Sigmoid colon (tissue), 7 donors: ENCODE data around the gene RGS9. TPM values are rescaled to one million over a fixed set of nuclear protein-coding genes. Genes with fewer than 3 reads are reported as not detected.

Experiments
- DNase-seq: peaks from one replicate; pipeline ENCODE4 v3.0.0-alpha.2; 2019
- H3K27ac ChIP-seq, 4 donors: fragments of 200-600 bp; sonication (generic); one replicate each; pipeline ENCODE4 v1.5.1; 2016 to 2019; ENCODE audit warnings: mild to moderate bottlenecking in 1 of 4
- H3K27me3 ChIP-seq, 3 donors: fragments of 200-600 bp; sonication (generic); one replicate each; pipeline ENCODE4 v1.5.1; 2019; ENCODE audit warnings: mild to moderate bottlenecking in 1 of 3
- H3K36me3 ChIP-seq, 4 donors: fragments of 200-600 bp; sonication (generic); one replicate each; pipeline ENCODE4 v1.5.1; 2016 to 2019
- H3K4me1 ChIP-seq, 4 donors: fragments of 200-600 bp; sonication (generic); one replicate each; pipeline ENCODE4 v1.5.1; 2017 to 2019
- H3K4me3 ChIP-seq, 4 donors: fragments of 200-600 bp; sonication (generic); one replicate each; pipeline ENCODE4 v1.5.1; 2017 to 2019; ENCODE audit warnings: mild to moderate bottlenecking in 2 of 4, moderate library complexity in 1 of 4
- H3K9me3 ChIP-seq, 4 donors: fragments of 200-600 bp in 3 of 4; sonication (generic) in 3 of 4; one replicate each; pipeline versions ENCODE4 v1.5.1 to v1.6.1; 2013 to 2019
- CTCF ChIP-seq, 4 experiments: fragments of 450-650 bp in 3 of 4; fragments of 200-600 bp in 1 of 4; IDR thresholded peaks; one replicate each; pipeline ENCODE4 v1.5.1; 2016 to 2019; ENCODE audit warnings: antibody characterized with exemption in 4 of 4, mild to moderate bottlenecking in 3 of 4, moderate library complexity in 2 of 4
- EP300 ChIP-seq, 4 donors: sonication (generic); formaldehyde crosslinking; IDR thresholded peaks; one replicate each; pipeline ENCODE4 v1.6.1; 2017; ENCODE audit warnings: antibody characterized with exemption in 4 of 4
- POLR2A ChIP-seq, 2 donors: fragments of 450-650 bp; IDR thresholded peaks; one replicate each; pipeline ENCODE4 v1.6.1; 2016; ENCODE audit warnings: antibody characterized with exemption in 2 of 2, mild to moderate bottlenecking in 2 of 2, moderate library complexity in 2 of 2
- POLR2AphosphoS5 ChIP-seq, 4 donors: sonication (generic); formaldehyde crosslinking; IDR thresholded peaks; one replicate each; pipeline ENCODE4 v1.6.1; 2017; ENCODE audit warnings: antibody characterized with exemption in 4 of 4
- WGBS, 2 donors: extraction: QIAGEN DNeasy Blood & Tissue Kit; methylation state at CpG; one replicate each; pipeline ENCODE4 v1.1.7; 2013; 5-methylcytosine and 5-hydroxymethylcytosine counted together
- intact Hi-C: fragments of 100-400 bp; cut with DNase I; formaldehyde crosslinking; loops from one replicate; pipeline ENCODE4 v1.15.1; 2023
- polyA plus RNA-seq, 3 donors: library from polyadenylated mRNA; stranded (reverse); fragments of 200-250 nt; gene quantifications; one replicate each; pipeline ENCODE4 v1.2.3, GENCODE V29; 2013
- total RNA-seq, 4 donors: library from RNA; depleted of rRNA; stranded (reverse); fragments of >200 nt; gene quantifications; one replicate each; pipeline ENCODE4 v1.1.0, GENCODE V29; 2016
- donor health status: healthy with polysubstance abuse.
- donor health status: Bipolar disorder and iron deficiency.
- donor health status: healthy.

RGS9 gene
- total and polyA plus RNA-seq, 7 donors: 5.0 to 30.5 (median 16.9) TPM

- Histone ChIP-seq H3K9me3 (no peaks in the 10 kb centered on the region), H3K4me1 (no peaks in the 10 kb centered on the region), H3K4me3 (no peak overlapping the region), H3K27ac (no peak overlapping the region), H3K27me3 (no peaks in the 10 kb centered on the region), H3K36me3 (peaks cover 0 to 7% (median 3%) of the 10 kb centered on the region in 4 donors)
- 18 to 23% methylated on average over 7 of the region's 7 CpGs for WGBS, 2 donors
- no peak for DNase-seq
- intact Hi-C loops: no loop called here
- no peak for TF ChIP-seq POLR2A (IDR thresholded peaks at IDR 0.05)
- no peak for TF ChIP-seq POLR2AphosphoS5 (IDR thresholded peaks at IDR 0.05)
- peak; percentile 55 to 68 (median 62) for TF ChIP-seq CTCF (IDR thresholded peaks at IDR 0.05)
- no peak for TF ChIP-seq EP300 (IDR thresholded peaks at IDR 0.05)
Observed at GRCh38 chr17:65198653-65199382, 61.6 kb downstream of the RGS9 start.

DNA sequence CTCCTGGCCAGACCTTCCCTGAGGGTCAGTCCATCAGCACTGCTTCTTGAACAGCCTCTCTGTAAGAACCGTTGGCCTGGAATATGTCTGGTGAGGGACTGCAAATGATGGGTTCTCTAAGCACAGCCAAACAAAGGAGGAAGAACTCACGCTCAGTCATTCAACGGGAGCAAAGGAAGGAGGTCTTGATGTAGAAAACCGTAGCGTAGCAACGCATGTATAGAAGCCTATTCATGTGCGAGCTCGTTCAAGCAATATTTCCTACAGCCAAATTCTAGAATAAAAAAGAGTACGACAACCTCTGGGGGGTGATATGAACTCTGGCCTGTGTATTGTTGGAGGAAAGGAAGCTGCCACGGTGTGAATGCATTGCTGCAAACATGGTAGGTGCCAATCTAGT lies 64.2 kb downstream of the RGS9 start:
- TF ChIP-seq CTCF (IDR thresholded peaks at IDR 0.05) (no peak), POLR2AphosphoS5 (IDR thresholded peaks at IDR 0.05) (no peak), EP300 (IDR thresholded peaks at IDR 0.05) (no peak), POLR2A (IDR thresholded peaks at IDR 0.05) (no peak)
- H3K36me3 ChIP-seq: peaks cover 0 to 7% (median 3%) of the 10 kb centered on the region in 4 donors
- WGBS, 2 donors: 88% methylated on average over 10 of the region's 10 CpGs
- H3K27me3 ChIP-seq: no peaks in the 10 kb centered on the region
- DNase-seq: no peak
- H3K27ac ChIP-seq: no peak overlapping the region
- intact Hi-C loops: no loop called here
- H3K4me1 ChIP-seq: no peaks in the 10 kb centered on the region
- H3K4me3 ChIP-seq: no peak overlapping the region
- no peaks in the 10 kb centered on the region for H3K9me3 ChIP-seq

GRCh38 chr17:65202844-65203571 lies 65.8 kb downstream of the RGS9 start:
- H3K36me3 ChIP-seq: peaks cover 0 to 15% (median 7%) of the 10 kb centered on the region in 4 donors
- DNase-seq: no peak
- H3K27ac ChIP-seq: no peak overlapping the region
- H3K4me3 ChIP-seq: no peak overlapping the region
- H3K27me3 ChIP-seq: no peaks in the 10 kb centered on the region
- no peaks in the 10 kb centered on the region for H3K9me3 ChIP-seq
- intact Hi-C loops: no loop called here
- H3K4me1 ChIP-seq: no peaks in the 10 kb centered on the region
- TF ChIP-seq POLR2A (IDR thresholded peaks at IDR 0.05) (no peak), CTCF (IDR thresholded peaks at IDR 0.05) (no peak), POLR2AphosphoS5 (IDR thresholded peaks at IDR 0.05) (no peak), EP300 (IDR thresholded peaks at IDR 0.05) (no peak)
- 84% methylated on average over 9 of the region's 9 CpGs for WGBS, 2 donors

DNA sequence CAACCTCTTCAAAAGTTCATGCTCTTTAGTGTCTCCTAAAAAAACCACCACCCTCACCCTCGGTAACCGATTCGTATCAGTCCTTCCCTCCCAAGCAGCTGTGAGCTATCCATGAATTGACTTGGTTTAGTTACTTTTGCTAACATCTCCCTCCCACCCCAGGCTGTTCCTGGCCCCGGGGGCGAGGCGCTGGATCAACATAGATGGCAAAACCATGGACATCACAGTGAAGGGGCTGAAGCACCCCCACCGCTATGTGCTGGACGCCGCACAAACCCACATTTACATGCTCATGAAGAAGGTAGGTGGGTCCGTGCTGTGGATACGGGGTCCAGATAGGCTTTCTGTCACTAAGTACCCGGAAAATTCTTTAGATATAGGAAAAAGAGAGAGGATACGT lies 66.8 kb downstream of the RGS9 start:
- no peaks in the 10 kb centered on the region for H3K9me3 ChIP-seq
- peaks cover 0 to 25% (median 8%) of the 10 kb centered on the region in 4 donors for H3K36me3 ChIP-seq
- 93 to 94% methylated on average over 13 of the region's 13 CpGs for WGBS, 2 donors
- no peak for TF ChIP-seq EP300 (IDR thresholded peaks at IDR 0.05)
- no peak for TF ChIP-seq CTCF (IDR thresholded peaks at IDR 0.05)
- TF ChIP-seq POLR2A (IDR thresholded peaks at IDR 0.05): no peak
- TF ChIP-seq POLR2AphosphoS5 (IDR thresholded peaks at IDR 0.05): no peak
- no peaks in the 10 kb centered on the region for H3K4me1 ChIP-seq
- no peaks in the 10 kb centered on the region for H3K27me3 ChIP-seq
- no peak for DNase-seq
- intact Hi-C loops: no loop called here
- H3K4me3 ChIP-seq: no peak overlapping the region
- no peak overlapping the region for H3K27ac ChIP-seq
